ENCODE measurements around the gene KCNIP4. TPM values are rescaled to one million over a fixed set of nuclear protein-coding genes. Genes with fewer than 3 reads are reported as not detected.

The KCNIP4 gene
- total RNA-seq, 1 donor from 2014 or later: 30.4 TPM

- H3K27ac Mint-ChIP-seq (ENCODE audit: unreplicated experiment): no peak overlapping the region
- no peaks in the 10 kb centered on the region for H3K27me3 Mint-ChIP-seq (ENCODE audit: unreplicated experiment)
These were observed 620.4 kb downstream of the KCNIP4 start for GRCh38 chr4:21327976-21328700.

GRCh38 chr4:21320034-21320433 lies 628.5 kb downstream of the KCNIP4 start:
- no peak overlapping the region for H3K4me3 Mint-ChIP-seq (ENCODE audit: unreplicated experiment)
- TF ChIP-seq CTCF (IDR thresholded peaks at IDR 0.05; ENCODE audit: partially characterized antibody, unreplicated experiment): no peak
- no peaks in the 10 kb centered on the region for H3K4me1 Mint-ChIP-seq (ENCODE audit: low read depth, unreplicated experiment)
- H3K27me3 Mint-ChIP-seq (ENCODE audit: unreplicated experiment): no peaks in the 10 kb centered on the region
- no peaks in the 10 kb centered on the region for H3K36me3 Mint-ChIP-seq (ENCODE audit: unreplicated experiment)
- no peaks in the 10 kb centered on the region for H3K9me3 Mint-ChIP-seq (ENCODE audit: unreplicated experiment)
- DNase-seq: no peak
- H3K27ac Mint-ChIP-seq (ENCODE audit: unreplicated experiment): no peak overlapping the region

More at GRCh38 chr4:21327976-21328700, 620.4 kb downstream of the KCNIP4 start:
- Mint-ChIP-seq H3K9me3 (ENCODE audit: unreplicated experiment) (no peaks in the 10 kb centered on the region), H3K4me3 (ENCODE audit: unreplicated experiment) (no peak overlapping the region), H3K4me1 (ENCODE audit: low read depth, unreplicated experiment) (no peaks in the 10 kb centered on the region), H3K36me3 (ENCODE audit: unreplicated experiment) (no peaks in the 10 kb centered on the region)
- no peak for DNase-seq
- TF ChIP-seq CTCF (IDR thresholded peaks at IDR 0.05; ENCODE audit: partially characterized antibody, unreplicated experiment): no peak

GRCh38 chr4:21307709-21308108 lies 640.9 kb downstream of the KCNIP4 start:
- no peak overlapping the region for H3K4me3 Mint-ChIP-seq (ENCODE audit: unreplicated experiment)
- H3K27ac Mint-ChIP-seq (ENCODE audit: unreplicated experiment): no peak overlapping the region
- TF ChIP-seq CTCF (IDR thresholded peaks at IDR 0.05; ENCODE audit: partially characterized antibody, unreplicated experiment): no peak
- H3K27me3 Mint-ChIP-seq (ENCODE audit: unreplicated experiment): peaks cover 3% of the 10 kb centered on the region
- no peaks in the 10 kb centered on the region for H3K9me3 Mint-ChIP-seq (ENCODE audit: unreplicated experiment)
- DNase-seq: no peak
- H3K4me1 Mint-ChIP-seq (ENCODE audit: low read depth, unreplicated experiment): no peaks in the 10 kb centered on the region
- H3K36me3 Mint-ChIP-seq (ENCODE audit: unreplicated experiment): peaks cover 4% of the 10 kb centered on the region

- Mint-ChIP-seq H3K27me3 (ENCODE audit: unreplicated experiment) (peaks cover 3% of the 10 kb centered on the region), H3K9me3 (ENCODE audit: unreplicated experiment) (no peaks in the 10 kb centered on the region), H3K36me3 (ENCODE audit: unreplicated experiment) (peaks cover 4% of the 10 kb centered on the region), H3K4me3 (ENCODE audit: unreplicated experiment) (peak overlapping the region; percentile 98), H3K4me1 (ENCODE audit: low read depth, unreplicated experiment) (no peaks in the 10 kb centered on the region), H3K27ac (ENCODE audit: unreplicated experiment) (no peak overlapping the region)
- no peak for TF ChIP-seq CTCF (IDR thresholded peaks at IDR 0.05; ENCODE audit: partially characterized antibody, unreplicated experiment)
- no peak for DNase-seq
These were observed 644.1 kb downstream of the KCNIP4 start for GRCh38 chr4:21304540-21304887.

- Mint-ChIP-seq H3K27me3 (ENCODE audit: unreplicated experiment) (no peaks in the 10 kb centered on the region), H3K4me3 (ENCODE audit: unreplicated experiment) (no peak overlapping the region), H3K36me3 (ENCODE audit: unreplicated experiment) (no peaks in the 10 kb centered on the region), H3K27ac (ENCODE audit: unreplicated experiment) (no peak overlapping the region), H3K9me3 (ENCODE audit: unreplicated experiment) (no peaks in the 10 kb centered on the region), H3K4me1 (ENCODE audit: low read depth, unreplicated experiment) (no peaks in the 10 kb centered on the region)
- no peak for DNase-seq
- TF ChIP-seq CTCF (IDR thresholded peaks at IDR 0.05; ENCODE audit: partially characterized antibody, unreplicated experiment): no peak
These were observed 658.0 kb downstream of the KCNIP4 start for GRCh38 chr4:21290562-21290961.

Data from glutamatergic neuron (in vitro differentiated cells).